ENCODE data around the gene PTX4.

PTX4 gene

GRCh38 chr16:1488619-1489018, at the start of gene PTX4:
TSS of gene PTX4 (minus strand) at chr16:1488944. CDS start at chr16:1488909, 35 bp downstream.
- no peak for DNase-seq

GRCh38 chr16:1537763-1538289, 49.1 kb upstream of the PTX4 start:
- no peak for DNase-seq

- no peak for DNase-seq
These were observed 48.4 kb upstream of the PTX4 start for GRCh38 chr16:1537138-1537577.

GRCh38 chr16:1536601-1537000, 47.9 kb upstream of the PTX4 start:
- DNase-seq = no peak

GRCh38 chr16:1535391-1536291, 46.9 kb upstream of the PTX4 start:
- DNase-seq = no peak

GRCh38 chr16:1534021-1535020, 45.6 kb upstream of the PTX4 start:
- no peak for DNase-seq

GRCh38 chr16:1533443-1533951, 44.8 kb upstream of the PTX4 start, which contains the start of gene TMEM204:
TSS of gene TMEM204 (plus strand) at chr16:1533666. CDS start at chr16:1534276, 610 bp downstream.
- DNase-seq = no peak

- no peak for DNase-seq
These were observed 44.0 kb upstream of the PTX4 start for GRCh38 chr16:1532771-1533170.

GRCh38 chr16:1532081-1532760, 43.5 kb upstream of the PTX4 start:
- no peak for DNase-seq

- DNase-seq = no peak
These were observed 42.8 kb upstream of the PTX4 start for GRCh38 chr16:1531638-1531910.

- DNase-seq = no peak
These were observed 42.3 kb upstream of the PTX4 start for GRCh38 chr16:1530883-1531637.

GRCh38 chr16:1530349-1530882, 41.7 kb upstream of the PTX4 start:
- no peak for DNase-seq

GRCh38 chr16:1528921-1529537, 40.3 kb upstream of the PTX4 start:
- no peak for DNase-seq

GRCh38 chr16:1527836-1528811, 39.4 kb upstream of the PTX4 start:
- DNase-seq = no peak

GRCh38 chr16:1526608-1527555, 38.1 kb upstream of the PTX4 start:
- no peak for DNase-seq

- no peak for DNase-seq
These were observed 37.3 kb upstream of the PTX4 start for GRCh38 chr16:1525871-1526607.

- no peak for DNase-seq
These were observed 35.6 kb upstream of the PTX4 start for GRCh38 chr16:1524366-1524765.

Data from activated CD4-positive, alpha-beta T cell treated with anti-CD3 and anti-CD28 coated beads for 4 hours (primary cell).